Measurements from ENCODE around the gene ARHGAP22. TPM values are rescaled to one million over a fixed set of nuclear protein-coding genes. Genes with fewer than 3 reads are reported as not detected.

Gene ARHGAP22
- total RNA-seq, 1 donor from 2014 or later, result 2.0 TPM

GRCh38 chr10:48500771-48501170 is 104.1 kb downstream of the ARHGAP22 start:
- H3K27me3 ChIP-seq, result no peaks in the 10 kb centered on the region
- TF ChIP-seq CTCF (IDR thresholded peaks at IDR 0.05), result no peak
- intact Hi-C loops (cut with DNase I), result no loop called here
- H3K9me3 ChIP-seq, result no peaks in the 10 kb centered on the region
- H3K27ac ChIP-seq, result no peak overlapping the region
- no peak for DNase-seq (ENCODE audit: low spot score in 2 of 2)
- H3K36me3 ChIP-seq, result no peaks in the 10 kb centered on the region
- H3K4me3 ChIP-seq, result no peak overlapping the region
- H3K4me1 ChIP-seq, result peaks cover 0 to 2% of the 10 kb centered on the region in 2 donors

- H3K9me3 ChIP-seq, result no peaks in the 10 kb centered on the region
- H3K27me3 ChIP-seq, result no peaks in the 10 kb centered on the region
- no peaks in the 10 kb centered on the region for H3K36me3 ChIP-seq
- H3K4me1 ChIP-seq, result peaks cover 0 to 2% of the 10 kb centered on the region in 2 donors
- H3K4me3 ChIP-seq, result no peak overlapping the region
- no peak for TF ChIP-seq CTCF (IDR thresholded peaks at IDR 0.05)
- peak in 1 of 2 donors; percentile 47 for DNase-seq (ENCODE audit: low spot score in 2 of 2)
- no peak overlapping the region for H3K27ac ChIP-seq
- intact Hi-C loops (cut with DNase I), result no loop called here
Measured at GRCh38 chr10:48498940-48499510, 105.8 kb downstream of the ARHGAP22 start.

GRCh38 chr10:48497780-48498770 is 106.8 kb downstream of the ARHGAP22 start:
- TF ChIP-seq CTCF (IDR thresholded peaks at IDR 0.05), result no peak
- H3K4me3 ChIP-seq, result no peak overlapping the region
- intact Hi-C loops (cut with DNase I), result no loop called here
- no peak overlapping the region for H3K27ac ChIP-seq
- H3K4me1 ChIP-seq, result peaks cover 0 to 2% of the 10 kb centered on the region in 2 donors
- peak in 1 of 2 donors; percentile 40 for DNase-seq (ENCODE audit: low spot score in 2 of 2)
- no peaks in the 10 kb centered on the region for H3K36me3 ChIP-seq
- H3K27me3 ChIP-seq, result no peaks in the 10 kb centered on the region
- H3K9me3 ChIP-seq, result no peaks in the 10 kb centered on the region

- Histone ChIP-seq H3K4me3 (no peak overlapping the region), H3K4me1 (peaks cover 0 to 2% of the 10 kb centered on the region in 2 donors), H3K27me3 (no peaks in the 10 kb centered on the region), H3K9me3 (no peaks in the 10 kb centered on the region), H3K27ac (no peak overlapping the region), H3K36me3 (no peaks in the 10 kb centered on the region)
- peak in 1 of 2 donors; percentile 49 for DNase-seq (ENCODE audit: low spot score in 2 of 2)
- intact Hi-C loops (cut with DNase I), result no loop called here
- no peak for TF ChIP-seq CTCF (IDR thresholded peaks at IDR 0.05)
Measured at GRCh38 chr10:48496831-48497779, 107.8 kb downstream of the ARHGAP22 start.

GRCh38 chr10:48496105-48496830 is 108.6 kb downstream of the ARHGAP22 start:
- no peak for TF ChIP-seq CTCF (IDR thresholded peaks at IDR 0.05)
- Histone ChIP-seq H3K36me3 (no peaks in the 10 kb centered on the region), H3K4me3 (no peak overlapping the region), H3K27ac (no peak overlapping the region), H3K9me3 (no peaks in the 10 kb centered on the region), H3K27me3 (no peaks in the 10 kb centered on the region), H3K4me1 (peaks cover 0 to 2% of the 10 kb centered on the region in 2 donors)
- intact Hi-C loops (cut with DNase I), result no loop called here
- peak in 1 of 2 donors; percentile 24 for DNase-seq (ENCODE audit: low spot score in 2 of 2)

All from ascending aorta (tissue), 2 donors.